Left colon (tissue), 2 donors: Measurements from ENCODE around the gene PTPN20. TPM values are rescaled to one million over a fixed set of nuclear protein-coding genes. Genes with fewer than 3 reads are reported as not detected.
"Not testable (repeated sequence)": the region's sequence is repeated elsewhere in the genome, so short reads cannot be mapped to it uniquely, and the experiment has no call there.

Source experiments
- ATAC-seq: fragments of 200-7000 bp; cut with Tn5 transposase; one replicate; pipeline ENCODE4 v1.9.1; 2020; ENCODE audit warnings: mild to moderate bottlenecking, moderate library complexity
- DNase-seq, 2 donors: peaks; one replicate each; pipeline ENCODE4 v3.0.0-alpha.2; 2020
- intact Hi-C, 2 donors: fragments of 100-400 bp; cut with DNase I in 1 of 2; cut with micrococcal nuclease in 1 of 2; formaldehyde crosslinking; loops; one replicate each; pipeline versions ENCODE4 v1.11.2 to v1.14.0; 2022; cut with DNase I, micrococcal nuclease
- long read RNA-seq: library from polyadenylated mRNA; unstranded; transcript quantifications from one replicate; pipeline ENCODE4 v2.0.0, GENCODE V29; 2021
- total RNA-seq, 2 donors: library from RNA; stranded (reverse); fragmentation: NEBNext Ultra II Directional; extraction: Animal tissue kit (Norgen Biotek cat#: 25700); gene quantifications; one replicate each; pipeline ENCODE4 v1.2.1, GENCODE V29; 2021
- donor health status: DM: no; HTN: no; CAD: no.
- donor health status: DM: yes; HTN: yes; CAD: no.

PTPN20 gene
- total RNA-seq, result 1 to 10 TPM; 1.8 to 2.7 TPM
- long read RNA-seq, partial matches to known transcripts, result 0 of 5 reads
- long read RNA-seq, other reads (novel, unspliced or antisense), result 4 of 5 reads

- peak; percentile 97 for ATAC-seq
- DNase-seq, result peak; percentile 27 to 55
- intact Hi-C loops, result not testable (repeated sequence)
Observed at GRCh38 chr10:46911144-46911876, at the start of gene PTPN20. Gene PTPN20, plus strand, starts transcription at chr10:46911428. Its CDS starts 21,072 bp downstream, at chr10:46932500.

GRCh38 chr10:46869716-46870115 lies 41.5 kb upstream of the PTPN20 start:
- intact Hi-C loops, ATAC-seq, DNase-seq: not testable (repeated sequence)

GRCh38 chr10:46871583-46871982 lies 39.6 kb upstream of the PTPN20 start:
- ATAC-seq, DNase-seq, intact Hi-C loops: not testable (repeated sequence)

- ATAC-seq, intact Hi-C loops, DNase-seq: not testable (repeated sequence)
Observed at GRCh38 chr10:46875304-46875703, 35.9 kb upstream of the PTPN20 start.

GRCh38 chr10:46876773-46877172 lies 34.5 kb upstream of the PTPN20 start:
- DNase-seq, intact Hi-C loops, ATAC-seq: not testable (repeated sequence)

- intact Hi-C loops, DNase-seq, ATAC-seq: not testable (repeated sequence)
Observed at GRCh38 chr10:46878761-46879160, 32.5 kb upstream of the PTPN20 start.

- peak in 1 of 2 donors; percentile 9 for DNase-seq
- intact Hi-C loops, ATAC-seq: not testable (repeated sequence)
Observed at GRCh38 chr10:46890813-46891611, 20.2 kb upstream of the PTPN20 start.

GRCh38 chr10:46896762-46897692 lies 14.2 kb upstream of the PTPN20 start:
- DNase-seq, intact Hi-C loops, ATAC-seq: not testable (repeated sequence)

GRCh38 chr10:46901247-46901646 lies 10.0 kb upstream of the PTPN20 start:
- ATAC-seq, DNase-seq, intact Hi-C loops: not testable (repeated sequence)

GRCh38 chr10:46903874-46904273 lies 7.4 kb upstream of the PTPN20 start:
- intact Hi-C loops, DNase-seq, ATAC-seq: not testable (repeated sequence)

- intact Hi-C loops, DNase-seq, ATAC-seq: not testable (repeated sequence)
Observed at GRCh38 chr10:46906359-46906758, 4.9 kb upstream of the PTPN20 start.

- ATAC-seq, intact Hi-C loops, DNase-seq: not testable (repeated sequence)
Observed at GRCh38 chr10:46907185-46908117, 3.8 kb upstream of the PTPN20 start.

- DNase-seq, intact Hi-C loops: not testable (repeated sequence)
- ATAC-seq, result peak; percentile 56
Observed at GRCh38 chr10:46922498-46922897, 11.3 kb downstream of the PTPN20 start.

- intact Hi-C loops, ATAC-seq, DNase-seq: not testable (repeated sequence)
Observed at GRCh38 chr10:46925156-46925555, 13.9 kb downstream of the PTPN20 start.

- intact Hi-C loops, DNase-seq: not testable (repeated sequence)
- peak; percentile 58 for ATAC-seq
Observed at GRCh38 chr10:46925853-46926252, 14.6 kb downstream of the PTPN20 start.

- DNase-seq, intact Hi-C loops, ATAC-seq: not testable (repeated sequence)
Observed at GRCh38 chr10:46928810-46929209, 17.6 kb downstream of the PTPN20 start.

GRCh38 chr10:46932383-46932782 lies 21.2 kb downstream of the PTPN20 start:
- ATAC-seq, DNase-seq, intact Hi-C loops: not testable (repeated sequence)
